NCI-H345 treated with DMSO at 0.1 percent for 48 hours (cell line): Measurements from ENCODE around the gene HOXD4.

Experiments used
- DNase-seq: peaks from one replicate; lab custom pipeline; 2025; ENCODE audit not compliant: unreplicated experiment; lab: John Stamatoyannopoulos, UW

Gene HOXD4

DNA sequence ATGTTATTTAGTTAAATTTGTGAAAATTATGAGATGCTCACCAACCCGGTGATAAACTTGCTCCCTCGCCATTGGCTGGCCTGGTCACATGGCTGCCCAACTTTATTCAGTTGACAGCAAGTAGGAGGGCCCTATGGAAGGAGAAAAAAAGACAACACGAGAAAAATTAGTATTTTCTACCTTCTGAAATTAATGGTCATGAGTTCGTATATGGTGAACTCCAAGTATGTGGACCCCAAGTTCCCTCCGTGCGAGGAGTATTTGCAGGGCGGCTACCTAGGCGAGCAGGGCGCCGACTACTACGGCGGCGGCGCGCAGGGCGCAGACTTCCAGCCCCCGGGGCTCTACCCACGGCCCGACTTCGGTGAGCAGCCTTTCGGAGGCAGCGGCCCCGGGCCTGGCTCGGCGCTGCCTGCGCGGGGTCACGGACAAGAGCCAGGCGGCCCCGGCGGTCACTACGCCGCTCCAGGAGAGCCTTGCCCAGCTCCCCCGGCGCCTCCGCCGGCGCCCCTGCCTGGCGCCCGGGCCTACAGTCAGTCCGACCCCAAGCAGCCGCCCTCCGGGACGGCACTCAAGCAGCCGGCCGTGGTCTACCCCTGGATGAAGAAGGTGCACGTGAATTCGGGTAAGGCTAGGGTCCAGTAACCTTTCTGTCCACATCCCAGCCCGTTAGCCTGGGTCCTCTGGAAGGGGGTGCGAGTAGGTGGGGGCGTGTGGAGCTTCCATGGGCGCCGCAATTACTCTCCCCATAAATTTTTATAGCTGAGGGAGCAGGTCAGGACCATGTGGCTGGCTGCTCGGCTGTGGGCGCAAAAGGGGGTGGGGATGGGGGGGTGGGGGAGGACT, at the start of gene HOXD4:
Gene HOXD4 (plus strand): TSS at position 109 of the 846 bp plus-strand sequence. CDS start 84 bp downstream, at position 193.
- DNase-seq = peak; percentile 29

DNA sequence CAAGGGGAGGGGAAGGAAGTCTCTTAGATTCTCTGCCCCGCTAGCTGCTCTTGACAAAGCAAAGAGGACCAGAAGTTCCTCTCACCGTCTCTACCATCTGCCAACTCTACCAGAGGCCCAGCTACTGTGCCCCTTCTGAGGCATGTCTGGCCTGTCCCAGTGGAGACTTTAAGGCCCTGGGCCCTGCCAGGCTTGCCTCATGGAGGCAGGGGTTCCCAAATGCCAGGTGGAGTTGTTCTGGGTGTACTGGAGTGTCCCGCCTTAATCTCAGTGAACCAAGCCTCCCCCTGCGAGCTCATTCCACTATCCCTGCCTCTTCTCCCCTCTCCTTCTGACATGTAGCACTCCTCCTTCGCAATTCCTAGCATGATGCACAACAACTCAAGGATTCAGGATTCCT, 49.5 kb upstream of the HOXD4 start:
- DNase-seq = no peak

DNA sequence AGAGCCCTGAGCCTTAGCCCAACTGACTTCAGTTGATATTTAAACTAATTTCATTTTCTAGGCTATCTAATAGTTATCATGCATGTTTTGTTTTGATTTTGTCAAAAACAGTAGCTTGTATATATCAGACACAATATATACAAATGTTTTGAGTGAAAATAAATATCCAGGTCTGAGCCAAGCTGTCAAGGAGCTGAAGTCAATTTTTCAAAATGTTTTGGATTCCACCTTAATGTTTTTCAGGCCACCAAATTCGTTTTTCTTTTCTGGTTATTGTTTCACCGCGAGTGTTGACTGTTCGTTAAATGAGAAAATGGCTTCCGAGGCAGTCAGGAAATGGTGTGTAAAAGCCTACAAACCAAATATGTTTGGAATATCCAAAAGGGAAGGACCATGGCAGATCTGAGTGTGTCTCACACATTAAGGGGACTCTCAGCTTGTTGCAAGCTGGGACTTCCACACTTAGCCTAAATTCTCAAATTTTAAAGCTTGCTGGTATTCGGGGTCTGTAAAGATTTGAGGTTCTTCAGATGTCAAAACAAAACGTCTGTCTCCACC, 49.0 kb upstream of the HOXD4 start:
- DNase-seq = no peak

DNA sequence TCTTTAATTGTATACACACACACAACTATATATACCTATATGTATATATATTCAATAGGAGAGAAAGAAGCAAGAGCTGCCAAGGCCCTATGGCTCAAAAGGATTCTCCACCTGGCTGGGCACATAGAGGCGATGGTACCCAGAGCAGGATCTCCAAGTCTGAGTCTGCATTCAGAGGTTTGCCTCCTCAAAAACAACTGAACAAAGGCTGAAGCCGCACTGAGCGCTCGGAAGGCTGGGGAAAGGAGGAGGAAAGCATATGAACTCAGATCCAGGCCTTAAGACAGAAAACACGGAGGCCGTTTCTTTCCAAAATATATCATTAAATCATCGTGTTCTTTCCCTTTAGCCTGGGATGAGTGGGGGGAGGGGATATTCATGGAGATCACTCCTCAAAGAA, 48.2 kb upstream of the HOXD4 start:
- no peak for DNase-seq

DNA sequence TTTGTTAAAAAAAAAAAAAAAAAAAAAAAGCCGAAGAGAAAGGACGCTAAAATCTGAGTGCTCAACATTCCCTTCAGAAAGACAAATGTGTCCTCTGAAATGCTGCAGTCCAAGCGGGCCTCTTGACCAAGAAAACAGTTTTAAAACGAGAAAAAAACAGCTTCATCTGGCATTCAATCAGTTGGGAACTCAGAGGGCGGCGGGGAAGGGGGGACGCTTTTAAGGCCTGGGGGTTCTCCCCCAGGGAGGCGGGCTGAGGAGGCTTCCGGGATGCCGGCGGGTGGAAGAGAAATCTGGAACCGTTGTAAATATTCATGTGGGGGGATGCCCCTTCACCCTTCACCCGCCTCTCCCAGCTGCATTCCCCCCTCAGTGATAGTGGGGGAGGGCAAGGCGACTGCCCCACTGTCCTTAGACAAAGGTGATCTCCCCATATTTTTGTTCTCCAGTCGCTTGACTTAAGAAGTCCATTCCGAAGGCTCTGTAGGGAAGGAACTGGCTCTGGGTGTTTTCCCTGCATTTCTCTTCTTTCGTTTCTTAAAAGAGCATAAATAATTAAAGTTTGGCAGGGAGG, 47.5 kb upstream of the HOXD4 start:
- no peak for DNase-seq

DNA sequence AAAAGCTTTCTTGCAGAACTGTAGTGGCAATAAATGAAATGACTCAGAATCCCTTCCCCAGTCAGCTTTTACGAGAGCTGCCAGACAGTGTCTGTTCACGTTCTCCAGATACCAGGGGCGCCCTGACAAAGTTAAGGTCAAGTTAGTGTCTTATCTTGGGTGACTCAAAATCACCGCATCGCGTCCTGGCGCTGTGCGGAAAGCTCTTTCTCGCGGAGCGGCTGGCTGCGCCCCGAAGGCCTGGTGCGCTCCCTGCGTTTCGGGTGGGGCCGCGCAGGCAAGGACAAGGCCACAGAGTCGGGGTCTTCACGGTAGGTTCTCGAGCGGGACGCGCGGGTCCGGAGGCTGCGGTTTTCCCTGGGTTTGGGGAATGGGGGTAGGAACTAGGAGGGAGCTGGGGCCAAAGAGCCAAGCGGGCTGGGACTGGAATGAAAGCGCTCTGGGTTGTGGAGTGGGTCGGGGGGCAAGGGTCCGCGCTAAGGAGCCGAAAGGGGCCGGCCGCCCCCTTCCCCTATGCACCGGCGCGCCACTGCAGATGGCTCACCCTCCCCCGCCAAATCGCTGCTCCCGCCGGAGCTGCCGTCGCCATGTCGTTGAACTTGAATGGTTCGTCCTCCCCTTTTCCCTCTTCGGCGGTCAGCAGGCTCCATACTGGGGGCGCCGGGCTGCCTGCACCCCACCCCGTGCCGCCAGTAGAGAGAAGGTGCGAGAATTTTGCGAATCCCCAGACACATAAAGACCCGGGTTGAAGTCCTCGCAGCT, 46.9 kb upstream of the HOXD4 start:
- DNase-seq = no peak

DNA sequence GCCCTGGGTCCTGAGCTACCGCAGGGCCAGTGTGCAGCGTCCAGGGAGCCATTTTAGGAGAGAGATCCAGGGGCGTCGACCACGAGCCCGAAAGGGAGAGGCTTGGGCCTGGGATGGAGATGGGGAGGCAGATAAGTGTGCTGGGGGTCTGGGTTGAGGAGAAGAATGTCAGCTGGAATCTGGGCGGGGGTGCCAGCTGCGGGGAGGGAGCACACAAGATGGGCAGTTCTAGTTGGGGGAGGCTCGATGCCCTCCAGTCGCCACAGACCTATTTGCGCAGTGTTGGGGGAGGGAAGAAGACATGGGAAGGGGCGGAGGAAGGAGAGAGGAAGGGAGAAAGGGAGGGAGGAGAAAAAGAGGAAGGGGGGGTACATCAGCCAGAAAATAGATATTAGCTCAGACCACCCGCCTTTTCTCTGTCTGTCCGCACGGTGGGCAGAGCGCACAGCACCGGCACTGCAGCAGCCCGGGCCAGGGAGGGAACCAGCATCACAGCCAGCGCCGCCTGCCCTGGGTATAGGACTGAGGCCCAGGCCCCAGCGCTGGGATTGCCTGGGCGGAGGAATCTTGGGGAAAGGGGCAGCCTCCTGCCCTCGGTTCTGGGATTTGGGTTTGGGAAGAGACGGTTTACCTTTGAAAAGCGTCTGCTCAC, 46.1 kb upstream of the HOXD4 start:
- DNase-seq = no peak

DNA sequence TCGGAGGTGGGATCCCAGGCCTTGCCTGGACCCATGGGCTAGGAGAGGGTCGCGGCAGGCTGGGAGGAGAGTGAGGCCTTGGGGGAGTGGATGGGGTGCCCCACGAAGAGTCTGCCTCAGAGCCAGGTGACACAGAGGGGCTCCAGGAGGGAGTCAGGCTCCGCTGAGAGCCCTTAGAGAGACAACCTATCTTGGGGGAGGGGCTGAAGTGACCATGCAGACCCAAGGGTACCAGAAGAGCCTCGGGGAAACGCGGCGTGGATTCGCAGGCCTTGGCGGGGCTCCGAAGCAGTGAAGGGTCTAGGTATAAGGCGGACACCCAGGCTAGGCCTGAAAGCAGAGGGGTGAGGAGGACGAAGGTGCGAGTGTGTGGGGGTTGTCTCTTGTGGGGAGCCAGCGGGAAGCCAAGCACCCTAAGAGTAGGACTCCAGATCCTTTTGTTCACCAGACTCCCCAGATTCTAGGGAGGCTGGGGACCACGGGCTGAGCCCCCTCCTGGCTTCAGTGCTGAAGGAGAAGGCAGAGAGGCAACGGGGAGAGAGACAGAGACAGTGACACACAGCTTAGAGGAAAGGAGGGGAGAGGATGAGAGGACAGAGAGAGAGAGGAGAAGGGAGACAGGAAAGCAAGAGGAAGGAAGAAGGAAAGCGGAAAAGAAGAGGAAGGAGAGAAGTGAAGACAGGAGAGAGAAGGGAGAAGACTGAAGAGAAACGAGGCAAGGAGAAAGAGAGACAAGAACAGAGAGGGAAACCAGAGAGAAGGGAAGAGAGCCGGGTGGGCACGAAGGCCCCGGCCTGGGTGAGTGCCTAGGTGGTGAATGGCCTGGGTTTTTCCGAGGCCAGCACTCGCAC, 45.4 kb upstream of the HOXD4 start:
- DNase-seq = no peak

DNA sequence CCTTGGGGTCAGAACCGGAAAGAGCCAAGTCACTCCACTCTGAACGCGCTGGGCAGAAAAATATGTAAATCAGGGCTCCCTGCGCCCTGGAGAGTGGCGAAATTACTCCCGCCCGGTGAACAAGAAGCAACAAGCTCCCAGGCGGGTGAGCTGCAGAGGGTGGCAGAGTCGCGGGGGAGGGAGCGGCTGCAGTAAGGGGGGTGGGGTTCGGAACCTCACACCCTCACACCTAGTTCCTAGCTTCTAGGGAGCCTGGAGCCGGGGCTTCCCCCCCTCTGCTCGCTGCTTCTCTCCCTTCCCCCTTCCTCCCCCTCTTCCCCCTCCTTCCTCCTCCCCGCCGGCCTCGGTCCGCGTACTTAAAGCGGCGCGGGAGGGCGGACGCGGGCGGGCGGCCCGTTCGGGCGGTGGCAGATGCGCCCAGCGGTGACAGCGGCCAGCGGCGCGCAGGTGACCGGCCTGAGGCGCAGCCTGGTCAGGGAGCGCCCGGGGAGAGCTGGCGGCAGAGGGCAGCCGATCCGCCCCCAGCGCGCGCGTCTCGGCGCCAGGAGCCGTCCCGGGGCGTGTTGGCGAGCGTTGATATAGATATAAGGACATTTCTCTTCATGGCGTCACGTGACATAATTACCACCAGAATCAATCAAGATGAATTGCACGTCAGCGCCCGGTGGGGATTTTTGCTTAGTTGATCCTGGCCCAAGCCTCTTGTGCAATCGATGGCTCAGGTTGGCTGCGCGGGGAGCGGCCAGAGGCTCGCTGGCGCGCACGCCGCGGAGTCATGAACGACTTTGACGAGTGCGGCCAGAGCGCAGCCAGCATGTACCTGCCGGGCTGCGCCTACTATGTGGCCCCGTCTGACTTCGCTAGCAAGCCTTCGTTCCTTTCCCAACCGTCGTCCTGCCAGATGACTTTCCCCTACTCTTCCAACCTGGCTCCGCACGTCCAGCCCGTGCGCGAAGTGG, 44.5 kb upstream of the HOXD4 start, which contains the start of gene HOXD11:
Gene HOXD11 (plus strand): TSS at position 700 of the 959 bp plus-strand sequence. CDS start 76 bp downstream, at position 776.
- DNase-seq = peak; percentile 47

DNA sequence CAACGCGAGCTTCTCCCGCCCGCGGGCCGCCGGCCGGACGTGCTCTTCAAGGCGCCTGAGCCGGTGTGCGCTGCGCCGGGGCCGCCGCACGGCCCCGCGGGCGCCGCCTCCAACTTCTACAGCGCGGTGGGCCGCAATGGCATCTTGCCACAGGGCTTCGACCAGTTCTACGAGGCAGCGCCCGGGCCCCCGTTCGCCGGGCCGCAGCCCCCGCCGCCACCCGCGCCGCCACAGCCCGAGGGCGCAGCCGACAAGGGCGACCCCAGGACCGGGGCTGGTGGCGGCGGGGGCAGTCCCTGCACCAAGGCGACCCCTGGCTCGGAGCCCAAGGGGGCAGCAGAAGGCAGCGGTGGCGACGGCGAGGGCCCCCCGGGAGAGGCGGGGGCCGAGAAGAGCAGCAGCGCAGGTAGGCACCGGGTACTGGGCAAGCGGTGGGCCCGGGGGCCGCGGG, 43.6 kb upstream of the HOXD4 start:
- DNase-seq = no peak

DNA sequence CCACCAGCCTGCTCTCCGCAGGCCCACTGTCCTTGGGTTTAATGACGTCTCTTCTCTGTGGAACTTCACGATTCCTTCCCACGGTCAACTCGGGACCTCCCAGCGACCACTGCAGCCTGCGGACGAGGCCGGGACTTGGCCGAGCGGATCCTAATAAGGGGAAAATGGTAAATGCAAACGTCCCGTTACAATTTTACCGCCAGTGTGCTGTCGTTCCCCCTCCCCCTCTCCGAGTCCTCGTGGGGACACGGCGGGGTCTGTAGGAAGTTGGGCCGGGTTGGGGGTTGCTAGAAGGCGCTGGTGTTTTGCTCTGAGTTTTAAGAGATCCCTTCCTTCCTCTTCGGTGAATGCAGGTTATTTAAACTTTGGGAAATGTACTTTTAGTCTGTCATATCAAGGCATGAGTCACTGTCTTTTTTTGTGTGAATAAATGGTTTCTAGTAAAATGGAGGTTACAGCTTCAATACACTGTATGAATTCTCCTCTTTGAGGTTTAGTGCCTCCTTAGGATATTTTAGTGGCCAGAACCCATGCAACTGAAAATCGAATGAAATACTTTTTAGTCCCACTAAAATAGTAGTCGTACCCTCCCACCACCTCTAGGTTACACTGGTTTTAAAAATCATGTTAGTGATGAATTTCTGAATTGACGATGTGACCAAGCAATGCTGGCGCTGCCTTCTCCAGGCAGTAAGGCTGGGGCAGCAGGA, 42.0 kb upstream of the HOXD4 start:
- no peak for DNase-seq

DNA sequence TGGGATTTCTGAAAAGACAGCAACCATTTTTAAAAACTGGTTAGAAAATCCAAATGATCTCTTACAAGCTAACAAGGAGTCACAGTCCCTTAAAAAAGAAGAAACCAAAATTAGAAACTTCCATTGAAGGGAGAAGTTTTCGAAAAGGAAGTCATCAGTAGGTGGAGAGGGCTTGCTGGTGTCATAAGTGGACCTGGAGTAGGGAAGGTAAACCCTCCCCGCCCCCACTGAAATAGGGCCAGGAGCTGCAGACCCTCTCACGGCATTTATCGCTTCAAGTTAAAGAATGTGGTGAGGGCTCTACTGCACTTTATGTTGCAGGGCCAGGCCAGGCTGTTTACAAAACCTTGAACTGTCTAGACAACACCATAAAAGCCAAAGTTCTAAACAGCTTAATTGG, 41.4 kb upstream of the HOXD4 start:
- no peak for DNase-seq

DNA sequence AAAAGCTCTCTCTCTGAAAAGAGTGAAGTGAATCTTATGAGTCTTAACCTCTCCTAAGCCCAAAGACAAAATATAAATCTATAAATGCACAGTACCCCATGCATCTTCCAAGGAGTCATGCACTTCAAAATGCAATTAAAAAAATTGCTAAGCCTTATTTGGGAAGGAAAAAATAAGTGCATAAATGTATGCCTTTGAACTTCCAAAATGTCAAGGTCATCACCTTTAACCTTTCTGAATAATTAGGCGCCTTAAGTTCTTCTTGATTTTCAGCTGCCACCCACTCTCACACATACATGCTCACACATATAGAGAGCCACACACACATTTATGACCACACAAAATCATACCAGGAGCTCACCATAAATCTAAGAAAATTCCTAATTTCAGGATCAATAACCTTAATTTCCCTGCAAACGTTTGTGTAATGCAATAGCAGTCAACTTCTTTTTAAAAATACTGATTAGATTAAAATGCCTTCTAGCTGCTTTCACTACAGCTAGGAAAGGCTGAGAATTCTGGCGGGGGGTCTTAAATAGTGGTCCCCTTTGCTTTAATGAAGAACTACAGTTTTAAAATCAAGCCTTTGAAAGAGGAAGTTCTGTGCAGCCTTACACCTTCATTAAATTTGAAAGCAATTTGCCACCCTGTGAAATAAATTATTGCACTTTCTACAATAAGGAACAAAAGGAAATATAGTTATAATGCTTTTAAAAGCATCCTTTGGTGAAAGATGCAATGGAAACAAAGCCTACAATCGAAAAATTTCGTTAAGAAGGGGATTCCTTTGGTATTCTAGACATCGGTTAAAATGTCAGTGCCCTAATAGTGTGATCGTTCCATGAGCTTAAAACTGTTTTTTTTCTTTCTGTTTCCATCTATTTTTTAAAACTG, 40.7 kb upstream of the HOXD4 start:
- DNase-seq = no peak

DNA sequence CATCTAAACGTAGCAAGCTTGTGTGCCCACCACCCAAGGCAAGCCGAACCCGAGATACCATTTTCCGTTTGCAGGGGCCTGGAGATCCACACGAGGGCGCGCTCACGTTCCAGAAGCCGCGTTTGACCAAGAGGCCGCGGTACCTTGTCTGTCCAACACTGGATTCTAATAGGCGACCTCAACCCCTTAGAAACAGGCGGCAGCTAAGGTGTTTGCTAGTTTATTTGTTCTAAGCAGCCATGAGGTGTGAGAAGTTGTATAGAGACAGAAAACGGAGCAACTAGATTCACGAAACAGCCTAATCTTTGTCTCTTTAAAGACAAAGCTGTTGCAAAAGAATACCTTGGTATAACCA, 40.1 kb upstream of the HOXD4 start:
- DNase-seq = no peak

DNA sequence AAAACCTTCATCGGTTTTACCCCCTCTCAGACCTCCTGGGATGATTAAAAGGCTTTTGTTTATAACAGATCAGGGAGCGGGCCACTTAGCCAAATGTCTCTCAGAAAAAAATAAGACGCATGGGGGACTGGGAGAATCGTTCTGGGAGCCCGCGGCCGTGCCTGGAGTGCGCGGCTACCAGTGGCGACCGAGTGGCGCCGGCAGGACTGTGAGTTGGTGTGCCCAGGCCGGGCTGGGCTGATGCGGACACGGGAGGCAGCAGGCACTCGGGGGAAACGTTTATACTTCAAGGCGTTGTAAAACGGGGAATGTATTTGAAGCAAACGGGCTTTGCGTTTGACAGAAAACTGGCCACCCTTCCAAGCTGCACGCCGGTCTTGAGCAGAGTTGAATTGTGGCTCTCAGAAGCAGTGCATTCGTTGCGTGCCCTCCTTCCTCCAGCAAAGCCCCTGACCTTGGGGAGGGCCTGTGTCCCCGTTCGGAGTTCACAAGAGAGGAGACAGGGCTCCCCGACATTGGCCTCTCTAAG, 39.4 kb upstream of the HOXD4 start:
- DNase-seq = no peak

DNA sequence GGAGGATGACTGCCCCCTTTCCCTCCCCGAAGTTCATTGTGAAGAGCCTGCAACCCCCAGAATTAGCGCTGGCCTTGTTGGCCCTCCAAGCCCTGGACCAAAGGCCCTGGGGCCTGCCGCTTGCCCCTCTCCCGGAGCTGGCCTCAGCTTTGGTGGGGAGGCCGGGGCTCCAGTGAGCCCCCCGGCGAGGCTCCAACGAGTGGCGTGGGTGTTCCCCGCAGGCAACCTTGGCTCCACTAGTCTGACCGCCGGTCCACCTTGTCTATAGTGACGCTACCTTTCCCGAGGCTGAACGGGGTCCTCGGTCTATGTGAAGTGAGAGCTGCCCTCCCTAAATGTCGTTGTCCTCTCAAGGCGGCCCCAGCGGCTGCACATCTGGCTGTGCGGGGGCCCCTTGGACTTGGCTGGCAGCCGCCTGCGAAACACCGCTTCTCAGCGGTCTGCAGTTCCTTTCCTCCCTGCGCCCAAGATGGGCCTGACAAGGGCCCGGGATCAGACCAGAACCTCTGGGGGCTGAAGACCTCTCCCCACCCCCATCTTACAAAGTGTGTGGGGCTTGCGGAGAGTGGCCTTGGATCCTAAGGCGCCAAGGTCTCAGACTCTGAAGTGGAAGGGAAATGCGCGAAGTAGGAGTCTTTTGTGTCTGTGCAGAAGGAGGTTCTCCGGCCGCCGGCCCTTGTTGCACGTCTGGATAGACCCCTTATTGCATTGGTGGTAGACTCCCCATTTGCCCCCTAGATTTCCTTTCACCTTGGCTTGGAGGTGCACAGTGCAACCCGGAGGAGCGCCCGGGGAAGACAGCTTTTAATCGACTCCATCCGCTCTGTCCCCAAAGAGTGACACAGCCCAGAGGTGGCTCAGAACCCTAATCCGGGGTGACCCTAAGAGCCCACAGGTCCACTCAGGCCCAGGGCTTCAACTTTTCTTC, 38.7 kb upstream of the HOXD4 start:
- DNase-seq = no peak
